NCI-H1092 treated with DMSO at 0.1 percent for 48 hours (cell line): ENCODE data around the gene INPP4A.

Experiments used
- DNase-seq: peaks from one replicate; lab custom pipeline; 2025; lab: John Stamatoyannopoulos, UW

The INPP4A gene

GRCh38 chr2:98436734-98437133 is 7.9 kb upstream of the INPP4A start:
- DNase-seq = no peak

- no peak for DNase-seq
Measured at GRCh38 chr2:98438190-98439133, 6.2 kb upstream of the INPP4A start.

GRCh38 chr2:98441706-98442450 is 2.8 kb upstream of the INPP4A start:
- no peak for DNase-seq

- no peak for DNase-seq
Measured at GRCh38 chr2:98442488-98442887, 2.2 kb upstream of the INPP4A start.

GRCh38 chr2:98445177-98445682 is 572 bp downstream of the INPP4A start:
- DNase-seq = peak; percentile 28

GRCh38 chr2:98445683-98446581 is 1.3 kb downstream of the INPP4A start:
- no peak for DNase-seq

- no peak for DNase-seq
Measured at GRCh38 chr2:98446850-98447249, 2.2 kb downstream of the INPP4A start.

- no peak for DNase-seq
Measured at GRCh38 chr2:98448441-98449145, 3.9 kb downstream of the INPP4A start.

- no peak for DNase-seq
Measured at GRCh38 chr2:98452396-98453027, 7.9 kb downstream of the INPP4A start.

- DNase-seq = no peak
Measured at GRCh38 chr2:98453083-98453482, 8.4 kb downstream of the INPP4A start.

GRCh38 chr2:98453531-98453930 is 8.9 kb downstream of the INPP4A start:
- DNase-seq = no peak

GRCh38 chr2:98454073-98454472 is 9.4 kb downstream of the INPP4A start:
- DNase-seq = no peak

- DNase-seq = no peak
Measured at GRCh38 chr2:98454500-98455235, 10.0 kb downstream of the INPP4A start.

GRCh38 chr2:98455494-98455976 is 10.9 kb downstream of the INPP4A start:
- DNase-seq = no peak

GRCh38 chr2:98457045-98457696 is 12.5 kb downstream of the INPP4A start:
- no peak for DNase-seq

GRCh38 chr2:98458207-98458606 is 13.5 kb downstream of the INPP4A start:
- no peak for DNase-seq

- DNase-seq = no peak
Measured at GRCh38 chr2:98458667-98459380, 14.2 kb downstream of the INPP4A start.

- no peak for DNase-seq
Measured at GRCh38 chr2:98459496-98460175, 15.0 kb downstream of the INPP4A start.
